Loucy (cell line): Measurements from ENCODE around the gene KCNJ12.

Source experiments
- H2AFZ ChIP-seq: fragments of 200-600 bp; sonication (generic); 2 replicates; pipeline ENCODE4 v1.6.0; 2016; ENCODE audit warnings: antibody characterized with exemption, mild to moderate bottlenecking, low read length, moderate library complexity
- H3F3A ChIP-seq: fragments of 200-600 bp; 2 replicates; pipeline ENCODE4 v1.6.0; 2016; ENCODE audit warnings: antibody characterized with exemption, low read depth, mild to moderate bottlenecking
- H3K27me3 ChIP-seq: fragments of 200-600 bp; sonication (generic); 2 replicates; pipeline ENCODE4 v1.6.1; 2014; ENCODE audit warnings: low read length, mild to moderate bottlenecking; ENCODE audit not compliant: insufficient read depth, poor library complexity, severe bottlenecking
- H3K36me3 ChIP-seq: fragments of 200-600 bp; sonication (generic); 2 replicates; pipeline ENCODE4 v1.6.1; 2016; ENCODE audit warnings: low read length; ENCODE audit not compliant: insufficient read depth
- H3K4me1 ChIP-seq: fragments of 200-600 bp; sonication (generic); 2 replicates; pipeline ENCODE4 v1.5.1; 2014; ENCODE audit warnings: low read length, mild to moderate bottlenecking; ENCODE audit not compliant: insufficient read depth, poor library complexity, severe bottlenecking
- H3K4me2 ChIP-seq: fragments of 200-600 bp; sonication (generic); 2 replicates; pipeline ENCODE4 v1.6.0; 2014; ENCODE audit warnings: antibody characterized with exemption, low read length, low read depth, mild to moderate bottlenecking; ENCODE audit not compliant: poor library complexity, severe bottlenecking
- H3K4me3 ChIP-seq: fragments of 200-600 bp; sonication (generic); 2 replicates; pipeline ENCODE4 v1.5.1; 2014; ENCODE audit warnings: low read length, mild to moderate bottlenecking, mixed read lengths; ENCODE audit not compliant: poor library complexity, severe bottlenecking
- H3K79me2 ChIP-seq: fragments of 200-600 bp; sonication (generic); 2 replicates; pipeline ENCODE4 v1.6.1; 2014; ENCODE audit warnings: low read length; ENCODE audit not compliant: insufficient read depth
- H3K9ac ChIP-seq: fragments of 200-600 bp; sonication (generic); 2 replicates; pipeline ENCODE4 v1.6.0; 2014; ENCODE audit warnings: mild to moderate bottlenecking, low read depth, low read length, moderate library complexity; ENCODE audit not compliant: poor library complexity, severe bottlenecking
- H3K9me2 ChIP-seq: fragments of 200-600 bp; sonication (generic); replicated peaks from 2 replicates; pipeline ENCODE4 v1.6.1; 2016; ENCODE audit warnings: low read depth, low read length, mixed read lengths
- H3K9me3 ChIP-seq: fragments of 200-600 bp; sonication (generic); 2 replicates; pipeline ENCODE4 v1.6.1; 2014; ENCODE audit warnings: mild to moderate bottlenecking, antibody characterized with exemption, low read length, low read depth; ENCODE audit not compliant: insufficient read depth
- H4K20me1 ChIP-seq: fragments of 200-600 bp; sonication (generic); 2 replicates; pipeline ENCODE4 v1.6.0; 2014; ENCODE audit warnings: antibody characterized with exemption, low read length, mild to moderate bottlenecking; ENCODE audit not compliant: insufficient read depth, poor library complexity, severe bottlenecking
- EZH2phosphoT487 ChIP-seq: fragments of 200-600 bp; IDR thresholded peaks from 2 replicates; pipeline ENCODE4 v1.6.1; 2018; ENCODE audit warnings: antibody characterized with exemption, mild to moderate bottlenecking, moderate library complexity, borderline replicate concordance
- TF ChIP-seq, protein P1 (sequence below): fragments of 200-600 bp; sonication (generic); conservative IDR thresholded peaks from 2 replicates; pipeline ENCODE4 v1.5.1; 2014; ENCODE audit warnings: mild to moderate bottlenecking, antibody characterized with exemption, low read length

The KCNJ12 gene

DNA sequence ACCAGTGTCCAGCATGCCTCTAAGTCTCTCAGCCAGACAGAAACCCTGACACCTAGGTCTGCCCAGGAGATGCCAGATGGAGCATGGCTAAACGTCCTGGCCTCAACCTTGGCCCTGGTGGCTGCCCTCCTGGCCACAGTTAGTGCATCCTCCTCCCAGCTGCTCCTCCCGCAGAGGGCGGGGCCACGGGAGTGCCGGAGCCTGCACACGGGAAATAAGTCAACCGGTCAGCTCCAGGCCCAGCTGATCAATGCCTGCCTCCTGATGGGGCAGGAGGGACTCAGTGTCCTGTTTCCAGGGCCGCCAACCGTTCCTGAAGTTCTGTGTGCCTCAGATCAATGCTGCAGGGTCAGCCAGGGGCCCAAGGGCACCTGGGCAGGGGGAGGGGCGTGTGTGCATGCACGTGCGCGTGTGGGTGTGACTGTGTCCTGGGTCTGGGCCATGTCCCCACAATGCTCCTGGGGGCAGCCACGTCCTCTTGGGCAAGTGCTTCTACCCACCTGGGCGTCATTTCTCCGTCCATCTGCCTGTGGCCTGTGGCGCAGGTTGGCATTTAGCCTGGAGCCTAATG is 4.6 kb upstream of the KCNJ12 start:
- Histone ChIP-seq H3K9me3 (no peaks in the 10 kb centered on the region), H3K79me2 (no peaks in the 10 kb centered on the region), H3K27me3 (no peaks in the 10 kb centered on the region), H2AFZ (no peak overlapping the region), H3K9ac (no peak overlapping the region), H3K4me1 (peaks cover 2% of the 10 kb centered on the region), H3F3A (no peaks in the 10 kb centered on the region), H4K20me1 (no peaks in the 10 kb centered on the region), H3K9me2 (no peaks in the 10 kb centered on the region), H3K4me3 (no peak overlapping the region), H3K4me2 (no peak overlapping the region), H3K36me3 (no peaks in the 10 kb centered on the region)
- TF ChIP-seq EZH2phosphoT487 = no peak

DNA sequence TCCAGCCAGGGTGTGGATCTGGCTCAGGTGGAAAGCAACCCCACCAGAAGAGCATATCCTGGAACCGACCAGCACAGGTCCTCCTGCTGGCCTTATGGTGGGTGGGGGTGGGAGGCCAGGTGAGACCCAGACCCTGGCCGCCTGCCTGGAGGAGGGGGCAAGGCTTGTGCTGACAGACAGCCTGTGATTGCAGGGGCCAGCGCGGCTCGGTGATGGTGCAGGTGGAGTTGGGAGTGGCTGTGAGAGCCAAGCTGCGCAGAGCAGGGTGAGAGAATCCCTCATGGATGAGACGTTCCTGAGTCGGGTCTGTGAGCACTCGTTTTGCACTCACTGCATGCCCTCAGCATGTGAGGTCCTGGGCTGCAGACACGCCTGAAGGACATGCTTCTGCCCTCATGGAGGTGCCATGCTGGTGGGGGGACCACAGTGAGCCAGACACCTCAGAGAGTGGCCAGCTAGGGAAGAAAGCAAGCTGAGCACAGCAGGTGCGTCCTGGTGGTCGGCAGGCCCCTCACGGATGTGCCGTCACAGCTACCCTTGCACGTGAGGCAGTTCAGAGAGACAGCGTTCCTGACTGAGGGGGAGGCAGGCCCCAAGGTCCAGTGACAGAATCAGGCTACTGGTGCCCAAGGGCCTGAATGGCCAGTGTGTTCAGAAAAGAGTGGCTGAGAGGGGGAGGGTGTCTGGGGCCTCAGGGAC is 3.8 kb upstream of the KCNJ12 start:
- no peak overlapping the region for H2AFZ ChIP-seq
- H3F3A ChIP-seq = no peaks in the 10 kb centered on the region
- no peaks in the 10 kb centered on the region for H3K27me3 ChIP-seq
- H3K4me1 ChIP-seq = peaks cover 2% of the 10 kb centered on the region
- no peak overlapping the region for H3K9ac ChIP-seq
- H3K4me3 ChIP-seq = no peak overlapping the region
- H3K9me2 ChIP-seq = no peaks in the 10 kb centered on the region
- no peaks in the 10 kb centered on the region for H4K20me1 ChIP-seq
- no peak overlapping the region for H3K4me2 ChIP-seq
- H3K9me3 ChIP-seq = no peaks in the 10 kb centered on the region
- no peaks in the 10 kb centered on the region for H3K36me3 ChIP-seq
- TF ChIP-seq, protein P1, sequence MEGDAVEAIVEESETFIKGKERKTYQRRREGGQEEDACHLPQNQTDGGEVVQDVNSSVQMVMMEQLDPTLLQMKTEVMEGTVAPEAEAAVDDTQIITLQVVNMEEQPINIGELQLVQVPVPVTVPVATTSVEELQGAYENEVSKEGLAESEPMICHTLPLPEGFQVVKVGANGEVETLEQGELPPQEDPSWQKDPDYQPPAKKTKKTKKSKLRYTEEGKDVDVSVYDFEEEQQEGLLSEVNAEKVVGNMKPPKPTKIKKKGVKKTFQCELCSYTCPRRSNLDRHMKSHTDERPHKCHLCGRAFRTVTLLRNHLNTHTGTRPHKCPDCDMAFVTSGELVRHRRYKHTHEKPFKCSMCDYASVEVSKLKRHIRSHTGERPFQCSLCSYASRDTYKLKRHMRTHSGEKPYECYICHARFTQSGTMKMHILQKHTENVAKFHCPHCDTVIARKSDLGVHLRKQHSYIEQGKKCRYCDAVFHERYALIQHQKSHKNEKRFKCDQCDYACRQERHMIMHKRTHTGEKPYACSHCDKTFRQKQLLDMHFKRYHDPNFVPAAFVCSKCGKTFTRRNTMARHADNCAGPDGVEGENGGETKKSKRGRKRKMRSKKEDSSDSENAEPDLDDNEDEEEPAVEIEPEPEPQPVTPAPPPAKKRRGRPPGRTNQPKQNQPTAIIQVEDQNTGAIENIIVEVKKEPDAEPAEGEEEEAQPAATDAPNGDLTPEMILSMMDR = no peak
- no peak for TF ChIP-seq EZH2phosphoT487
- no peaks in the 10 kb centered on the region for H3K79me2 ChIP-seq

DNA sequence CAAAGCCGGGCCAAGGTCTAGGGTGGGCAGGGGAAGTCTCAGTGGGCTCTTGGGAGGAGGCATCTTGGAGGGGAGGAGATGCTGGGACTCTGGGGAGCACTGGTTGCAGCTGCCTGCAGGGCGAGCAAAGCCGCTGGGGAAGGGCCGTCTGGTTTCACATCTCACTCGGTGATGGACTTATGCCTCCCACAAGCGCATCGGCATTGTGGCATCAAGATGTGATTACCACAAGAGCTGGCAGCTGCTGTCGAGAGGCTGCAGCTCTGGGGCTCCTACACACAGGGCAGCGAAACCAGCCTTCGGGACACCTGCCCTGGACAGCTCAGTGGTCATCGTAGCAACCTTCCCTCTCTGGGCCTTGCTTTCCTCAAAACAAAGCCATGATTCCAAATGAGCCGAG is 3.1 kb upstream of the KCNJ12 start:
- TF ChIP-seq EZH2phosphoT487 = no peak
- TF ChIP-seq, protein P1 = no peak
- Histone ChIP-seq H2AFZ (no peak overlapping the region), H3F3A (no peaks in the 10 kb centered on the region), H3K9ac (no peak overlapping the region), H4K20me1 (no peaks in the 10 kb centered on the region), H3K4me3 (no peak overlapping the region), H3K9me3 (no peaks in the 10 kb centered on the region), H3K4me2 (no peak overlapping the region), H3K27me3 (no peaks in the 10 kb centered on the region), H3K4me1 (peaks cover 2% of the 10 kb centered on the region), H3K9me2 (no peaks in the 10 kb centered on the region), H3K36me3 (no peaks in the 10 kb centered on the region), H3K79me2 (no peaks in the 10 kb centered on the region)
